ENCODE measurements around the gene RNF207.

- TF ChIP-seq GATA2 (IDR thresholded peaks at IDR 0.05; ENCODE audit: low read depth, low read length): no peak
- TF ChIP-seq GATA3 (IDR thresholded peaks at IDR 0.05; ENCODE audit: low read depth, low read length): no peak
Measured at GRCh38 chr1:6180707-6181311, 25.1 kb upstream of the RNF207 start.
